Measurements from ENCODE around the gene PIK3C3.

DNA sequence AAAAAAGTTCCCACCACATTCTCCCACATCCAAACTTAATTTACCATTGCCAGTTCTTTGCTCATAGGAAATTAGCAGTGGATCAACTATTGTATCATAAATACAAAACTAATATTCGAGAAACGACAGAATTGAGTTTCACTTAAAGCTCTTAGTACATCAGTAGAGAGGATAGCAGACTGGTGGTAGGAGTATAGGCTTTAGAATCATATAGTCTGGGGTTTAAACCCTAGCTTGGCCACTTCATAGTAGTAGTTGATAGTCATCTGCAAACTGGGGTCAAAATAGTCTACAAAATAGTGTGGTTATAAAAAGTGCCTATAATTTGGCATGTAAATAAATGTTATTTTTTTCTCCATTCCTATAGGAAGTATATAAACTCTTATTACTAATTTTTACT lies 30.9 kb downstream of the PIK3C3 start:
- TF ChIP-seq, protein P1, sequence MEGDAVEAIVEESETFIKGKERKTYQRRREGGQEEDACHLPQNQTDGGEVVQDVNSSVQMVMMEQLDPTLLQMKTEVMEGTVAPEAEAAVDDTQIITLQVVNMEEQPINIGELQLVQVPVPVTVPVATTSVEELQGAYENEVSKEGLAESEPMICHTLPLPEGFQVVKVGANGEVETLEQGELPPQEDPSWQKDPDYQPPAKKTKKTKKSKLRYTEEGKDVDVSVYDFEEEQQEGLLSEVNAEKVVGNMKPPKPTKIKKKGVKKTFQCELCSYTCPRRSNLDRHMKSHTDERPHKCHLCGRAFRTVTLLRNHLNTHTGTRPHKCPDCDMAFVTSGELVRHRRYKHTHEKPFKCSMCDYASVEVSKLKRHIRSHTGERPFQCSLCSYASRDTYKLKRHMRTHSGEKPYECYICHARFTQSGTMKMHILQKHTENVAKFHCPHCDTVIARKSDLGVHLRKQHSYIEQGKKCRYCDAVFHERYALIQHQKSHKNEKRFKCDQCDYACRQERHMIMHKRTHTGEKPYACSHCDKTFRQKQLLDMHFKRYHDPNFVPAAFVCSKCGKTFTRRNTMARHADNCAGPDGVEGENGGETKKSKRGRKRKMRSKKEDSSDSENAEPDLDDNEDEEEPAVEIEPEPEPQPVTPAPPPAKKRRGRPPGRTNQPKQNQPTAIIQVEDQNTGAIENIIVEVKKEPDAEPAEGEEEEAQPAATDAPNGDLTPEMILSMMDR (tag by site-specific recombination; IDR thresholded peaks at IDR 0.05): no peak
- TF ChIP-seq ZFP37 (tag by site-specific recombination; IDR thresholded peaks at IDR 0.05) (no peak), HOXD13 (CRISPR knock-in tag; IDR thresholded peaks at IDR 0.05; ENCODE audit: borderline replicate concordance) (no peak), ZNF792 (tag by site-specific recombination; IDR thresholded peaks at IDR 0.05) (no peak)
- TF ChIP-seq, protein P2, sequence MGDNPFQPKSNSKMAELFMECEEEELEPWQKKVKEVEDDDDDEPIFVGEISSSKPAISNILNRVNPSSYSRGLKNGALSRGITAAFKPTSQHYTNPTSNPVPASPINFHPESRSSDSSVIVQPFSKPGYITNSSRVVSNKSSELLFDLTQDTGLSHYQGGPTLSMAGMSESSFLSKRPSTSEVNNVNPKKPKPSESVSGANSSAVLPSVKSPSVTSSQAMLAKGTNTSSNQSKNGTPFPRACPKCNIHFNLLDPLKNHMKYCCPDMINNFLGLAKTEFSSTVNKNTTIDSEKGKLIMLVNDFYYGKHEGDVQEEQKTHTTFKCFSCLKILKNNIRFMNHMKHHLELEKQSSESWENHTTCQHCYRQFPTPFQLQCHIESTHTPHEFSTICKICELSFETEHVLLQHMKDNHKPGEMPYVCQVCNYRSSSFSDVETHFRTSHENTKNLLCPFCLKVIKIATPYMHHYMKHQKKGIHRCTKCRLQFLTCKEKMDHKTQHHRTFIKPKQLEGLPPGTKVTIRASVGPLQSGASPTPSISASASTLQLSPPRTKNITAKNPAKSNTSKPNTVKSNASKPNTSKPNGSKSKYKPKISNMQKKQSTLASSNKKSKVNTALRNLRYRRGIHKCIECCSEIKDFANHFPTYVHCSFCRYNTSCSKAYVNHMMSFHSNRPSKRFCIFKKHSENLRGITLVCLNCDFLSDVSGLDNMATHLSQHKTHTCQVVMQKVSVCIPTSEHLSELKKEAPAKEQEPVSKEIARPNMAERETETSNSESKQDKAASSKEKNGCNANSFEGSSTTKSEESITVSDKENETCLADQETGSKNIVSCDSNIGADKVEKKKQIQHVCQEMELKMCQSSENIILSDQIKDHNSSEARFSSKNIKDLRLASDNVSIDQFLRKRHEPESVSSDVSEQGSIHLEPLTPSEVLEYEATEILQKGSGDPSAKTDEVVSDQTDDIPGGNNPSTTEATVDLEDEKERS (tag by site-specific recombination; IDR thresholded peaks at IDR 0.05): no peak
- TF ChIP-seq, protein P3, sequence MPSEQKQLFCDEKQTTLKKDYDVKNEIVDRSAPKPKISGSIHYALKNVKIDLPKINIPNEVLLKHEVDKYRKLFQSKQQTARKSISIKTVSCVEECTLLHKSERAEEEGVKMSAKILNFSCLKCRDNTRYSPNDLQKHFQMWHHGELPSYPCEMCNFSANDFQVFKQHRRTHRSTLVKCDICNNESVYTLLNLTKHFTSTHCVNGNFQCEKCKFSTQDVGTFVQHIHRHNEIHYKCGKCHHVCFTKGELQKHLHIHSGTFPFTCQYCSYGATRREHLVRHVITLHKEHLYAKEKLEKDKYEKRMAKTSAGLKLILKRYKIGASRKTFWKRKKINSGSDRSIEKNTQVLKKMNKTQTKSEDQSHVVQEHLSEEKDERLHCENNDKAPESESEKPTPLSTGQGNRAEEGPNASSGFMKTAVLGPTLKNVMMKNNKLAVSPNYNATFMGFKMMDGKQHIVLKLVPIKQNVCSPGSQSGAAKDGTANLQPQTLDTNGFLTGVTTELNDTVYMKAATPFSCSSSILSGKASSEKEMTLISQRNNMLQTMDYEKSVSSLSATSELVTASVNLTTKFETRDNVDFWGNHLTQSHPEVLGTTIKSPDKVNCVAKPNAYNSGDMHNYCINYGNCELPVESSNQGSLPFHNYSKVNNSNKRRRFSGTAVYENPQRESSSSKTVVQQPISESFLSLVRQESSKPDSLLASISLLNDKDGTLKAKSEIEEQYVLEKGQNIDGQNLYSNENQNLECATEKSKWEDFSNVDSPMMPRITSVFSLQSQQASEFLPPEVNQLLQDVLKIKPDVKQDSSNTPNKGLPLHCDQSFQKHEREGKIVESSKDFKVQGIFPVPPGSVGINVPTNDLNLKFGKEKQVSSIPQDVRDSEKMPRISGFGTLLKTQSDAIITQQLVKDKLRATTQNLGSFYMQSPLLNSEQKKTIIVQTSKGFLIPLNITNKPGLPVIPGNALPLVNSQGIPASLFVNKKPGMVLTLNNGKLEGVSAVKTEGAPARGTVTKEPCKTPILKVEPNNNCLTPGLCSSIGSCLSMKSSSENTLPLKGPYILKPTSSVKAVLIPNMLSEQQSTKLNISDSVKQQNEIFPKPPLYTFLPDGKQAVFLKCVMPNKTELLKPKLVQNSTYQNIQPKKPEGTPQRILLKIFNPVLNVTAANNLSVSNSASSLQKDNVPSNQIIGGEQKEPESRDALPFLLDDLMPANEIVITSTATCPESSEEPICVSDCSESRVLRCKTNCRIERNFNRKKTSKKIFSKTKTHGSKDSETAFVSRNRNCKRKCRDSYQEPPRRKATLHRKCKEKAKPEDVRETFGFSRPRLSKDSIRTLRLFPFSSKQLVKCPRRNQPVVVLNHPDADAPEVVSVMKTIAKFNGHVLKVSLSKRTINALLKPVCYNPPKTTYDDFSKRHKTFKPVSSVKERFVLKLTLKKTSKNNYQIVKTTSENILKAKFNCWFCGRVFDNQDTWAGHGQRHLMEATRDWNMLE (tag by site-specific recombination; conservative IDR thresholded peaks at IDR 0.05; ENCODE audit: low read depth): no peak
- TF ChIP-seq, protein P4, sequence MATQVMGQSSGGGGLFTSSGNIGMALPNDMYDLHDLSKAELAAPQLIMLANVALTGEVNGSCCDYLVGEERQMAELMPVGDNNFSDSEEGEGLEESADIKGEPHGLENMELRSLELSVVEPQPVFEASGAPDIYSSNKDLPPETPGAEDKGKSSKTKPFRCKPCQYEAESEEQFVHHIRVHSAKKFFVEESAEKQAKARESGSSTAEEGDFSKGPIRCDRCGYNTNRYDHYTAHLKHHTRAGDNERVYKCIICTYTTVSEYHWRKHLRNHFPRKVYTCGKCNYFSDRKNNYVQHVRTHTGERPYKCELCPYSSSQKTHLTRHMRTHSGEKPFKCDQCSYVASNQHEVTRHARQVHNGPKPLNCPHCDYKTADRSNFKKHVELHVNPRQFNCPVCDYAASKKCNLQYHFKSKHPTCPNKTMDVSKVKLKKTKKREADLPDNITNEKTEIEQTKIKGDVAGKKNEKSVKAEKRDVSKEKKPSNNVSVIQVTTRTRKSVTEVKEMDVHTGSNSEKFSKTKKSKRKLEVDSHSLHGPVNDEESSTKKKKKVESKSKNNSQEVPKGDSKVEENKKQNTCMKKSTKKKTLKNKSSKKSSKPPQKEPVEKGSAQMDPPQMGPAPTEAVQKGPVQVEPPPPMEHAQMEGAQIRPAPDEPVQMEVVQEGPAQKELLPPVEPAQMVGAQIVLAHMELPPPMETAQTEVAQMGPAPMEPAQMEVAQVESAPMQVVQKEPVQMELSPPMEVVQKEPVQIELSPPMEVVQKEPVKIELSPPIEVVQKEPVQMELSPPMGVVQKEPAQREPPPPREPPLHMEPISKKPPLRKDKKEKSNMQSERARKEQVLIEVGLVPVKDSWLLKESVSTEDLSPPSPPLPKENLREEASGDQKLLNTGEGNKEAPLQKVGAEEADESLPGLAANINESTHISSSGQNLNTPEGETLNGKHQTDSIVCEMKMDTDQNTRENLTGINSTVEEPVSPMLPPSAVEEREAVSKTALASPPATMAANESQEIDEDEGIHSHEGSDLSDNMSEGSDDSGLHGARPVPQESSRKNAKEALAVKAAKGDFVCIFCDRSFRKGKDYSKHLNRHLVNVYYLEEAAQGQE (tag by site-specific recombination; IDR thresholded peaks at IDR 0.05): no peak
